Measurements from ENCODE around the gene MINDY1.

GRCh38 chr1:151050051-151050688 lies 43.5 kb upstream of the MINDY1 start:
- TF ChIP-seq CTCF (IDR thresholded peaks at IDR 0.05 in 8 of 11, conservative IDR thresholded peaks at IDR 0.05 in 3 of 11) (no peak), POLR2AphosphoS5 (IDR thresholded peaks at IDR 0.05) (no peak)
